ENCODE data around the gene SIMC1. TPM values are rescaled to one million over a fixed set of nuclear protein-coding genes. Genes with fewer than 3 reads are reported as not detected.
A peak's percentile ranks its signal among the peaks of the same experiment; 100 is the strongest.

SIMC1 gene
- polyA plus RNA-seq, 10 donors: 10.7 to 18.5 (median 14.4) TPM

- DNase-seq: no peak
Measured at GRCh38 chr5:176387384-176387925, 149.2 kb downstream of the SIMC1 start.

GRCh38 chr5:176388003-176388443, 149.8 kb downstream of the SIMC1 start:
- no peak for DNase-seq

- DNase-seq: peak; percentile 98 to 99 (median 99)
Measured at GRCh38 chr5:176388444-176389134, 150.4 kb downstream of the SIMC1 start, which contains the start of the genes HIGD2A and NOP16. Gene HIGD2A (plus strand): TSS chr5:176388751. CDS start chr5:176388820, 69 bp downstream. Gene NOP16 (minus strand): TSS chr5:176388598. CDS start chr5:176388539, 59 bp downstream.

GRCh38 chr5:176389135-176390123, 151.2 kb downstream of the SIMC1 start:
- DNase-seq: no peak

GRCh38 chr5:176391479-176391878, 153.3 kb downstream of the SIMC1 start:
- no peak for DNase-seq

GRCh38 chr5:176391999-176392398, 153.8 kb downstream of the SIMC1 start:
- no peak for DNase-seq

- DNase-seq: no peak
Measured at GRCh38 chr5:176392526-176392925, 154.3 kb downstream of the SIMC1 start.

- no peak for DNase-seq
Measured at GRCh38 chr5:176394096-176394495, 155.9 kb downstream of the SIMC1 start.

GRCh38 chr5:176394881-176395675, 156.9 kb downstream of the SIMC1 start:
- DNase-seq: no peak

Other genes starting within 250 kb of the SIMC1 start
- 10 to 100 TPM; 53.6 to 69.0 (median 58.6) TPM for gene KIAA1191, start 123.3 kb downstream of the SIMC1 start, polyA plus RNA-seq (ENCODE audit: insufficient read length in 10 of 10)
- gene ARL10, start 127.1 kb downstream of the SIMC1 start, polyA plus RNA-seq (ENCODE audit: insufficient read length in 10 of 10): 10 to 100 TPM in 6 of 10 donors, 1 to 10 TPM in 4; 8.6 to 13.6 (median 10.9) TPM
- gene NOP16, start 150.2 kb downstream of the SIMC1 start, polyA plus RNA-seq (ENCODE audit: insufficient read length in 10 of 10): 10 to 100 TPM; 21.6 to 34.0 (median 28.2) TPM
- gene HIGD2A, start 150.3 kb downstream of the SIMC1 start, polyA plus RNA-seq (ENCODE audit: insufficient read length in 10 of 10): 100 to 1,000 TPM; 129 to 183 (median 157) TPM
- gene CLTB, start 178.1 kb downstream of the SIMC1 start, polyA plus RNA-seq (ENCODE audit: insufficient read length in 10 of 10): 10 to 100 TPM; 42.0 to 67.1 (median 50.2) TPM
- gene FAF2, start 210.0 kb downstream of the SIMC1 start, polyA plus RNA-seq (ENCODE audit: insufficient read length in 10 of 10): 10 to 100 TPM; 22.9 to 33.3 (median 27.4) TPM

Measured in muscle of back (tissue), 11 donors.